Measurements from ENCODE around the gene TSGA10IP.
"Not testable (repeated sequence)": the region's sequence is repeated elsewhere in the genome, so short reads cannot be mapped to it uniquely, and the experiment has no call there.

TSGA10IP gene

DNA sequence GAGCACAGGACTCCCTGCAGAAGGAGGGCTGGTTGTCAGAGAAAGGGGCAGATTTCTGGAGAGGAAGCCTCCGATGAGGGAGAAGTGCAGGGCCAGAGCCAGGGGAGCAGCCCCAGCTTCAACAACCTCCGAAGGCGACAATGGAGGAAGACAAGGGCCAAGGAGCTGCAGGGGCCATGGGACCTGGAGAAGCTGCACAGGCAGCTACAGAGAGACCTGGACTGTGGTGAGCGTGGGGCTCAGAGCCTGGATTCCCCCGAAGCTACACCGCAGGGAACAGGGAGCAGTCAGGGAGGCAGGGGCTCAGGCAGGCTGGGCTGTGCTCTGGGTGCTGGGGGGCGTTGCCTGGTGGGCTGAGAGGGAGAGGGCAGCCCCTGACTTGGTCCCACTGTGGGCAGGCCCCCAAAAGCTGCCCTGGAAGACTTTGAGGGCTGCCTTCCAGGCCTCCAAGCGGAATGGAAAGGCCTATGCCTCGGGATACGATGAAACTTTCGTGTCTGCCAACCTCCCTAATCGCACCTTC is 2.4 kb downstream of the TSGA10IP start:
- no peak for DNase-seq

DNA sequence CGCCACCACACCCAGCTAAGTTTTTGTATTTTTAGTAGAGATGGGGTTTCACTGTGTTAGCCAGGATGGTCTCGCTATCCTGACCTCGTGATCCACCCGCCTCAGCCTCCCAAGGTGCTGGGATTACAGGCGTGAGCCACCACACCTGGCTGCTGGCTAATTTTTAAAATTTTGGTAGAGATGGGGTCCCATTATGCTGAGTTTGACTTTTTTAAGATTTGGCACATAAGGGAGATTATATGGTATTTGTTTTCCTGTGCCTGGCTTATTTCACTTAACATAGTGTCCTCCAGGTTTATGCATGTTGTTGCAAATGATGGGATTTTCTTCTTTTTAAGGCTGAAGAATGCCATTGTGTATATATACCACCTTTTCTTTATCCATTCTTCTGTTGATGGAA is 5.4 kb downstream of the TSGA10IP start:
- DNase-seq, result not testable (repeated sequence)

DNA sequence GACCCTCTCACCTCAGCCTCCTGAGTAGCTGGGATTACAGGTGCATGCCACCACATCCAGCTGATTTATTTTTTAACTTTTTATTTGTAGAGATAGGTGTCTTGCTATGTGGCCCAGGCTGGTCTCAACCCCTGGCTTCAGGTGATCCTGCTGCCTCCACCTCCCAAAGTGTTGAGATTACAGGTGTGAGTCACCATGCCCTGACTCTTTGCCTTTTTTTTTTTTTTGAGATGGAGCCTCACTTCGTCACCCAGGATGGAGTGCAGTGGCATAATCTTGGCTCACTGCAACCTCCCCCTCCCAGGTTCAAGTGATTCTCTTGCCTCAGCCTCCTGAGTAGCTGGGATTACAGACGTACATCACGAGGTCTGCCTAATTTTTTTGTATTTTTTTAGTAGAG is 6.4 kb downstream of the TSGA10IP start:
- DNase-seq, result not testable (repeated sequence)

DNA sequence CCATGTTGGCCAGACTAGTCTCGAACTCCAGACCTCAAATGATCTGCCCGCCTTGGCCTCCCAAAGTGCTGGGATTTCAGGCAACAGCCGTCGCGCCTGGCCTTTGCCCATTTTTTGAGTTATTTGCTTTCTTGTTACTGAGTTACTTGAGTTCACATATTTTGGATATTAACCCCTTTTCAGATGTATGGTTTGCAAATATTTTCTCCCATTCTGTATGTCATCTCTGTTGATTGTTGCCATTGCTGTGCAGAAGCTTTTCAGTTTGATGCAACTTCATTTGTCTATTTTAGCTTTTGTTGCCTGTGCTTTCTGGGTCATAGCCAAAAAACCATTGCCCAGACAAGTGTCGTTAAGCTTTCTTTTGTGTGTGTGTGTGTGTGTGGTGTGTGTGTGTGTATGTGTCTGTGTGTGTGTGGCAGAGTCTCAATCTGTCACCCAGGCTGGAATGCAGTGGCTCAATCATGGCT is 6.8 kb downstream of the TSGA10IP start:
- DNase-seq, result no peak

- DNase-seq, result no peak
These were observed 8.2 kb downstream of the TSGA10IP start for GRCh38 chr11:65953471-65953870.

- DNase-seq, result no peak
These were observed 9.5 kb downstream of the TSGA10IP start for GRCh38 chr11:65954771-65955170.

DNA sequence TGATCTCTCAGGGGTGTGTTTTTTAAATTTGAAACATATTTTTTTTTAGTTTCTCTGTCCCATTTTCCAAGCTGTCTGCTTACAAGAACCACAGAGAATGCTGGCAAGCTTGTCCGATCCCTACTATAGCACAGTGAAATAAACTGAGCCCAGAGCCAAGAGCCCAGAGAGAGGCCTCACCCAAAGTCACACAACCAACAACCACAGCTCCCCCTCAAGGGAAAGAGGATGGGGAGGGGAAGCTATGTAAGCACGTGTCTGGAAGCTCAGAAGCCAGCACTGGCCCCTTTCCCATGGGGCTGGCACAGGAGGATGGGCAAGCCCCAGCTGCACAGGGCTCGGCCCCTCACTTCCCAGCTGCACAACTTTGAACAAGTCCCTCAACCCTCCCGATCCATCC is 13.0 kb downstream of the TSGA10IP start:
- no peak for DNase-seq

- DNase-seq, result no peak
These were observed 13.6 kb downstream of the TSGA10IP start for GRCh38 chr11:65958774-65959420.

DNA sequence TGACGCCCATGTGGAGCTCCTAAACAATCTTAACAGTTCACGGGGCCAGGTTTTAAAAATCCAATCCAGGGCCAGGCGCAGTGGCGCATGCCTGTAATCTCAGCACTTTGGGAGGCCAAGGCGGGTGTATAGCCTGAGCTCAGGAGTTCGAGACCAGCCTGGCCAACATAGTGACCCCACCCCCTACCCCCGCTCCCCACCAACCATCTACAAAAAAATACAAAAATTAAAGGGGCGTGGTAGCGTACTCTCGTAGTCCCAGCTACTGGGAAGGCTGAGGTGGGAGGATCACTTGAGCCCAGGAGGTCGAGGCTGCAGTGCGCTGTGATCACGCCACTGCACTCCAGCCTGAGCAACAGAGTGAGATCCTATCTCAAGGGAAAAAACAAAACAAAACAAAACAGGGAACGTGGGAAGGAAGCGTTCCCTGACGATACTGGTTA is 15.6 kb downstream of the TSGA10IP start:
- no peak for DNase-seq

GRCh38 chr11:65961267-65962140 is 16.2 kb downstream of the TSGA10IP start, which contains the start of gene SART1:
TSS of gene SART1 (plus strand) at chr11:65961734. CDS start at chr11:65961781, 47 bp downstream.
- peak; percentile 97 for DNase-seq

GRCh38 chr11:65962141-65962564 is 16.9 kb downstream of the TSGA10IP start:
- DNase-seq, result no peak

DNA sequence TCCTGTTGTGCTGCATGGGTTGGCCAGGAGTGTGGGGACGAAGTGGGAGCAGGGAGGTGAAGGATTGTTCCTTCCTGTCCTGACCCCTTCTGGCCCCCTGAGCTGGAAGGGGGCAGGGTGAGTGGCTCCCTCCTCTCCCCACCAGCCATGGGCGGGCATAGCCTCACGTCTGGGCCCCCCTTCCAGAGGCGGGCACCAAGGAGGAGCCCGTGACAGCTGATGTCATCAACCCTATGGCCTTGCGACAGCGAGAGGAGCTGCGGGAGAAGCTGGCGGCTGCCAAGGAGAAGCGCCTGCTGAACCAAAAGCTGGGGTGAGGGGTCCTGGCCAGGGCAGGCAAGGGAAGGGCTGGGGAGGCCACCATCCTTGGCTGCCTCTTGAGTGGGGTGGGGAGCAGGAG is 19.6 kb downstream of the TSGA10IP start:
- no peak for DNase-seq

GRCh38 chr11:65965986-65966762 is 20.9 kb downstream of the TSGA10IP start:
- no peak for DNase-seq

- DNase-seq, result no peak
These were observed 22.2 kb downstream of the TSGA10IP start for GRCh38 chr11:65967329-65967934.

GRCh38 chr11:65968600-65969482 is 23.6 kb downstream of the TSGA10IP start:
- DNase-seq, result no peak

GRCh38 chr11:65972116-65972515 is 26.8 kb downstream of the TSGA10IP start:
- DNase-seq, result no peak

GRCh38 chr11:65973439-65974110 is 28.3 kb downstream of the TSGA10IP start:
- no peak for DNase-seq

DNA sequence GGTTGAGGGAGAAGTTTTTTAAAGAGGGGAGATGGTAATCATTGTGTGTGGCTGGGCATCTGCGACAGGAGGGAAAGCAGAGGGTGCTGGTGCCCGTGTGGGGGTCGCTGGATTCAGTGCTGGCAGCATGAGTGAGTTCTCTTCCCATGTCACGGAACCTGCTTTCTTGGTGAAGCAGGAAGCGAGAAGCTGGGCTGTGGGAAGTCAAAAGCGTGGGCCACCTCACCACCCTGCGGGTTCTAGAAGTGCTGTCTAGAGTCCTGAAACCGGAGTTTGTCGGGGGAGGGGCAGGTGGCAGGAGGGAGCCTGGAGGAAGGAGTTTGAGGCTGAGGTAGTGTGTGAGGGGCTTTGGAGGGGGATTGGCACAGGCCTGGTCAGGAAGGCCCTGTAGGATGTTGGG is 30.5 kb downstream of the TSGA10IP start:
- DNase-seq, result no peak

GRCh38 chr11:65976216-65977176 is 31.2 kb downstream of the TSGA10IP start:
- no peak for DNase-seq
